T follicular helper cell (primary cell): ENCODE measurements around the gene LOXL3.

Source experiments
- DNase-seq: peaks from one replicate; pipeline ENCODE4 v3.0.0-alpha.2; 2020; ENCODE audit warnings: low read depth

LOXL3 gene

DNA sequence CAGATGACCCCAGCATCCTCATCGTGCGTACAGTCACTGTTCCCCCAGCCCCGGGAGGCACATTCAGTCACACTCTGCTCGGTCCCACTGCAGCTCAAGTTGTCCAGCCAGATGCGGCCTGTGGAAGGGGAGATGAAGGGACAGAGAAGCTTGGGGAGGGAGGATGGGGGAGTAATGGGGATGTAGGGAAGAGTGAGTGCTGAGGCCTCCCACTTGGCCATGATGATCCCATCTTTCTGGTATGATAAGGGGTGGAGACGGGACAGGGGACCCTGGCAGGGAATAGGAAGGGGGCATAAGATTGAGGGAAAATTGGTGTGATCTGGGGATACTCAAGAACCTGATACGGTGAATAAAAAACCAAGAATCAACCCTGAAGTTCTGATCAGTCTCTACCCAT is 3.5 kb downstream of the LOXL3 start:
- no peak for DNase-seq

DNA sequence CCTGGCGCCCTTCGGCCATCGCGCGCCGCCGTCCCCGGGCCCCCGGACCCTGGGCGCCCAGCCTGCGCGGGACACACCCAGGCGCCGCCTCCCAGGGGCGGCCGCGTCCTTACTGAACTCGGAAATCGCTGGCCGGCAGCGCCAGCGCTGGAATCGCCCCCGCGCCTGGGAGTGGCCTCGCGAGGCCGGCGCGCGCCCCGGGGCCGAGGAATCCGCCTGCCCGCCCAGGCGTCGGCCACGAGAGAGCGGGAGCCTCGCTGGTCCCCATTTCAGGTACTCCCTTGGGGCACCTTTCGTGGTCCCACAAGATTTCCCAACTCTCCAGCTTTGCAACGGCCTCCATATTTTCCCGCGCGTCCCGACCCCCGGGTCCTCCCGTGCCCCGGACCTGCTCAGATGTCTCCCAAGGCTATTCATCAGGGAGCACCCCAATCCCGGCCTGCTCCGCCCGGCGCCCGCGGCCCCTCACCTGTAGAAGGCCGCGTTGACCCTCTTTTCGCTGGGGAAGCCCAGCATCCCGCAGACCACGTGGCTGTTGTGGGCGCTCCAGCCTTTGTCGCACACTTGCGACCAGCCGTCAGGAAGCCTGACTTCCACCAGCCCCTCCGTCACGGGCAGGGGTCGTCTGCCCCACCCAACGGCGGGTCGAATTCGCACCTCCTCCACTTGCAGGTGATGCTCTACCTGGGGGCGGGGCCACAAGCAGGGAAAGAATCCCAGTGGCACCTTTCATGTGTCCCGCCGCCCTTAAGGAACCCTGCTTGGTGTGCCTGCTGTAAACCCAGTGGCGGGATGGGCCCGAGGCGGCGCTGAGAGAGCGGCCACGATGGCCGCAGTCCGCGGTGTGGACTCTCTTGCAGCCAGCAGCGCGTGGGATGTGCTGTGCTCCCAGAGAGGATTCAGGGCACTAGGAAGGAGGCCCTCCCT is 4.6 kb downstream of the LOXL3 start:
- DNase-seq: no peak

DNA sequence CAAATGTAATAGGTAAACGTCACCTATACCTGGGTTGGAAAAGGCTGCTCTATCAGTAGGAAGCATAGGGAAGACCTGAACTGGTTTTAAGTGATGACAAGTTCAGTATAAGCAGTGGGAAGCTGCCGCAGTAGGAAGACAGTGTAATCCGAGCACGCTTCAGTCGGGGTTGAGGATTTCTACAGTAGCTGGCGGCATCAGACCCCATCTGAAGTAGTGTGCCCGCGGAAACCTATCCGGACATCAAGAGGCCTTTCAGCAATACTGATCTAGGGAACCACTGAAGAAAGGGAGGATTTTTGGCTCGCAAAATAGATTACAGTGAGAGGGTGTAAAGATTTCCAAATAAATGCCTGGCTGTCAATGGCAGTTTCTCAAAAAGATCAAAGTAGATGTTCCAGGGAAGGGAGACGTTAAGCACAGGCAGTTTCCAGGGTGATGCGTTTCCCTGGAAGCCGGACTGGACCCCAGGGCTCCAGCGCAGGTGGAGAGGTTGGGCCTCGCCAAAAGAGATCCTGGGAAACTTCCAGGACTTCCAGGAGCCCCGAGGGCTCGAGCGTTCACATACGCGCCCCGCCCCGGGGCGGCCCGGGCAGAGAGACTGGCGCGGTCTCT is 5.3 kb downstream of the LOXL3 start:
- no peak for DNase-seq

DNA sequence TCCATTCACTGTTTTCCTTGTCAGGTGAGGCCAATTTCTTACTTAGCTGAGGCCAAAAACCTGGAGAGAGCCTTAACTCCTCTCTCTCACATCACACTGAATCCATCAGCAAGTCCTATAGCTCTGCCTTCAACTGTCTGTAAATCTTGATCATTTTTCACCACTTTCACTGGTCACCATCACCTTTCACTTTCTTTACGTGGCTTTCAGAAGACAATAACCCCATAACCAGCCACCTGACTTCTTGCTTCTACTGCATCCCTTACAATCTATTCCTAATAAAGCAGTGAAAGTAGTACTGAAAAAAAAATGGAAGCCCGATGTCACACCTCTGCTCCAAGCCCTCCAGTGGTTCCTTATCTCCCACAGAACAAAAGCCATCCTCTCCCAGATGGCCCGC is 7.7 kb downstream of the LOXL3 start:
- DNase-seq: no peak

DNA sequence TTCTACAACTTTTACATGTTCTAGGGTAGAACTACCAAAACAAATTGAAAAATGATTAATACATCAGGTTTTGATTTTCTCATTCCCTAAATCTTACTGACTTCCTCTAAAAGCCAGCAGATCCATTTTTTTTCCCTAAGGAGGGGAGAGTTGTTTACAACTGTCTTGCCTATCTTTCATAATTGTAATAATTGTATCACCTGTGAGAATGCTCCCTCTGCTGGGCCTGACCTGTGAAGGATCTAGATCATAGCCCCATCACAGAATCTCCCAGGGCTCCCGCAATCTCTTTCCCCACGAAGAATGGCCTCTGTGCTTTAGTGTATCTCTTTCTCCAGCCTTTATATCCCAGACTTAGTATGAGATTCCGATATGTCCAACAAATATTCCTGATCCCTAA is 9.1 kb downstream of the LOXL3 start:
- DNase-seq: no peak

DNA sequence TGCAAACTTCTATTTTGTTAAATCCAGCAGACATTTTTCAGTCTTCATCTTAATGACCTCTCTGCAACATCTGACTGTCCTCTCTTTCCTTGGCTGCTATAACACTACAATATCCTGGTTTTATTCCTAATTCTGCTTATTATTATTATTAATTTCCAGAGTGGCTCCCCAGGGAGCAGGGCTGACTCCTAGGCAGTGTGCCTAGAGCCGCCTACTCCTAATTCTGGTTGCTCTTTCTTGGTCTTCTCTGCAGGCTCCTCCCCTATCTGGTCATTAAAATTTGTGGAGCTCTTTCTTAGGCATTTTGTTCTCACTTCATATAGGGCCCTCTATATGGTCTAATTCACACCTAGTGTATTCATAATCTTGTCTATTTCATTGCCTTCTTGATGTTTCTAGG is 10.8 kb downstream of the LOXL3 start:
- DNase-seq: no peak

DNA sequence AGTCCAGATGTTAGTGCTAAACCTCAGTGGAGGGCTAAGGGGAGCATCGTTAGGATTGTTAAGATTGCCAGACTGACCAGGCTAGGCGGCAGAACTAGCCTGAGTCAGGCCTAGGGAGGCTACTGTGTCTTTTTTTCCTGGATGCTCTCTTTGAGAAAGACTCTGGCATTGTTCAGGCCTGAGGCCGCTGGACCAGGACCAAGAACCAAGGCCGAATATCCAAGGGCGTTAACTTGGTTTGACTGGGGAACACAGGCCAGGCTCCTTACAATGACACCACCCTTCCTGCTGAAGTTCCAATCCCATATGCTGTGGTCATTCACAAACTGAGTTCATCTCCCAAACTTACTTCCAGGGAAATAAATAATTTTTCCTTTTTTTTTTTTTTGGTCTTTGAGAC is 13.5 kb downstream of the LOXL3 start:
- no peak for DNase-seq

DNA sequence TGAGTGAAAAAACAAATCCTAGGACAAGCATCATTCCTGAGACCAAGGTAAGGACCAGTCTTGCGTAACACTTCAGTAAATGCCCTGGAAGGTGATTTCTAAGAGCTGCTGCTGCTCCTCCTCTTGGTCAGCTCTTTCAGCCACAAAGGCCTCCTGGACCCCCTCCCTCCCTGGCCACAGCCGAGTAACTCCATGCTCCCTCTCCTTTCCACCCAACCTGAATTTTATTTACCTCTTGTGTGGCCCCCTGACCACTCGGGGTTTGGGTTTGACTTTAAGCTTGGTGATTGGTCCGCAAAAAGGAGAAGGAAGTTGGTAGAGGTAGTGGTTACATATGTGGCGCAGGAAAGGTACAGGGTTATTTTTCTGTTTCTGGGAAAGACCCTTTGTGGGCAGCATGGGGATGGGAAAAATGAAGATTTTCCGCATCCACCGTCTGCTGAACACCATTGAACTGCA is 14.8 kb downstream of the LOXL3 start:
- DNase-seq: no peak

DNA sequence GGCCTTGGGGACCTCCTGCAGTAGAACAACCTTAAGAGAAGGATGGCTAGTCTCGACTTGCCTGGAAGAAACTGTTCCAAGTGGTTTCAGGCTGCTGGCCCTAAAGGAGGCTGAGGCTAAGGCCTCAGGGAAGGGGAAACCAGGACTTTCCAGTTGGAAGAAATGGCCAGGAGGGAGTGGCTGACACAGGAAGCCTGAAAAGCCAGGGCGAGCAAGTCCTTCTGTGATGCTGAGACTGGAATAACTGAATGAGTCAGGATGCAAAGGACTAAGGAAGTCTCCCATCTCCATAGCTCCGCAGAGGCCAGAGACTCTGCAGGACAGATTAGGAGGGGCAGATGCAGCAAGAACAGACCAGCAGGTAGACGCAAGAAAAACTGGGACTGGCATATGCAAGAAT is 16.6 kb downstream of the LOXL3 start:
- no peak for DNase-seq

DNA sequence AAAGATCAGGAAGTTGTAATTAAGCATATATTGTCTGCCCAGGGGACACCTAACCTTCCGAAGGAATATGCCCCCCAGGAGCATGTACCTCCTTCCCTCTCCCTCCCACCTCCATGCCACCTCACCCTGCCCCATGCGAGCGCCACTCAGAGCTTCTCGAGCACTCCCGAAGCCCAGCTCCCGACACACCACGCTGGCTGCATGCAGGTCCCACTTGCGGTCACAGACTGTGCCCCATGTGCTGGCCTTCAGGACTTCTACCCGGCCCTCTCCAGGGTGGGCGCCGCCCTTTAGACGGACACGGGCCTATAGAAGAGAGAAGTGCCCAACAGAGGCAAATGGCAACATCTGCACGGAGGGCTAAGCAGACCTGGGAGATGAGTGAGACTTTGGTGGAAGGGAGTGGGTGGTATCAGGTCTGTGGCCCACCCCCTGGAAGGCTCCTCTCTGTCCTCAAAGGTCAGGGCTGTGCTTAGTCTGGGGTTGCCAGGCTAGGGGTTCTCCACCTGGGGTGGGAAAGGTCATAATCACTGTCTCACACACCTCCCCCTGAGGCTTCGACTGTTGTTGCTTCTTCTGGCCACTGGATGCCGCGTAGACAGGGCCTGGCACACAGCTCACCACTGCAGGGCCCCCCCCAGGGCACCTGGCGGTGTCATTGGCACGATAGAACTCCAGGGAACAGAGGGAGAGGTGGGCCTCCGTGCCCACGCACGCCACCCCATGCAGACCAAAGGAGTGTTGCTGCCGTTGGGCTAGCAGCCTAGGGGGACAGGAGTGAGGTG is 17.4 kb downstream of the LOXL3 start:
- no peak for DNase-seq

DNA sequence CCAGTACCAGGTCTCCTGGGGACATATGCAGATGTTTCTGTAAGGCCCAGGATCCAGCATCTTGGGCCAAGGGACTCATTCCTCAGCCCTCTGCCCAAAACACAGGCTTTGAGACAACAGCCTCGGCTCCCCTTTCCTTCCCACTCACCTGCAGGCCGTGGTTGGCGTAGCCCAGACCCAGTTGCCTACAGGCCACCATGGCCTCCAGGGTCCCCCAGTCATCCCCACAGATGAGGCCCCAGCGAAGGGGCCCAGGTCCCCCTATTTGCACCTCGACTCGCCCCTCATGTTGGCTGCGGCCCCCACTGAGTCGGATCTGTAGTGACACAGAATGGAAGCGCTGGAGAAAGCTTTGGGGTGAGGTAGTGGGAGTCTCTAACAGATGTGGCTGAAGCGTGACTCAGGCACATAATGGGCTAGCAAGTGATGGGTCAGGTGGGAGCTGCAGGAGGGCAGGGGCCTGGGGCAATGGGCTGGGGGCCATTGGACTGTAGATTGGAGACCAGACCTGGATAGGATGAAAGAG is 18.2 kb downstream of the LOXL3 start:
- DNase-seq: no peak

DNA sequence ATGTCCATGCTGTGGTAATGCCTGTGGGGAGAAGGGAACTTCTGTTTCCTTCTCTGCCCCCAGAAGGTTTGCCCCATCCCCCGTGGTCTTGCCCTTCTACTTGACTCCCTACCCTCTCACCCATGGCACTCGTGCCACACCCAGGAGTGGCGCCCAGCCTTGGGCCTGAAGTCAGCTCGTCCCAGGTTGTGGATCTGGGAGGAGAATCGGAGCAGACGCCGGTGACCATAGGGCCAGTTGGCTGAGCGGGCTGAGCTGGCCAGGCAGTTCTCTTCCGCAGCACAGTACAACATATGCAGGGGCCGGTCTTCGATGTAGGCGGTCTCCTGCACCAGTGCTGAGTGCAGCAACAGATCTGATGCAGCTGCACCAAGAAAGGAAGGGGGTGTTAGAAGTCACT is 19.3 kb downstream of the LOXL3 start:
- DNase-seq: no peak

DNA sequence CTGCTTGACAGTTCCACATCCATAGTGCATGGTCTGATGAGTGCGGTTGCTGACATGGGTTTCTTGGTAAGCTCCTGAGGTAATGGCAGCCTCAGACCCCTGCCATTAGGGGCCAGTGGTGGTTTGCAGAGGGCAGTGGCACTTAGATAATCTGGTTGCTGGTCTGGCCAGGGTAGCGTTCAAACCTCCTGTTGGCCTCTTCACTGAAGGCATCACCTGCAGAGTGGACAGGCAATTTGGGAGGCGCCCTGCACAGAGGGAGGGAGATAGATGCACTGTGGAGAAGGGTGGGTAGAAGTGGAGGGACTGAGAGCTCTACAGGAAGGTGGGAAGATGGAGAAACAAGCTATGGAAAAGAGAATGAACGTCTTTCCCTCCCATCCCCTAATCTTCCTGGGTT is 20.3 kb downstream of the LOXL3 start:
- DNase-seq: no peak

DNA sequence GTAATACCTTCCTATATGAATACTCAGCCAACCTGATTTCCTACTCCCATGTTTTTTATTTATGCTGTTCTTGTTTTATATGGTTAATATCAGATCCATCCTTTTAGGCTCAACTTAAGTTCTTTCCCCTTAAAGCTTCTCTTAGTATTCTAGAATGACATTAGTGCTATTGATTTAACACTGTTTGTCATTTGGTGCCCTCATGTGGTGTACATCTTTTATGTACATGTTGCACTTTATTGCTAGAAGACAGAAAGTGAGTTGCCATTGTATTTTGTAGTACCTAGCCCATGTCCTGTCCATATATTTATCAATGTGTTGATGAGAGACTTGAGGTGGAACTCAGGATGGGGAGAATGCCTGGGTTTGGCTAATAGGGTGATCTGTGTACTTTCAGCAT is 21.5 kb downstream of the LOXL3 start:
- no peak for DNase-seq

DNA sequence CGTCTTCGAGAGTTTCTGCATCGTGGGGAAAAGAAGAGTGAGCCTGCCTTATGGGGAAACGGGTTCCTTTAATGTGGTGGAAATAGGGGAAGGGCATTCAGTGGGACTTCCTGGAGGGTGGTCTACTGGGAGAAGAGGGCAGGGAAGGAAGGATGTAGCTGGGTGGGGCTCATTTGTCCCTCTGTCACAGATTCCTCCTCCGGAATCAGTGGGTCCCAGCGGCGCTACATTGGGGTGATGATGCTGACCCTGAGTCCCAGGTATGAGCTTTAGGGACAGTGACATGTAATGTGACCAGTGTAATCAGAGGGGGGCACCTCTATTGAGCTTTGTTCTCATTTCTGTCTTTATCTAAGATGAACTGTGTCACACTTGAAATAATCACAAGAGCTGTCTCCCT is 22.1 kb downstream of the LOXL3 start:
- no peak for DNase-seq

DNA sequence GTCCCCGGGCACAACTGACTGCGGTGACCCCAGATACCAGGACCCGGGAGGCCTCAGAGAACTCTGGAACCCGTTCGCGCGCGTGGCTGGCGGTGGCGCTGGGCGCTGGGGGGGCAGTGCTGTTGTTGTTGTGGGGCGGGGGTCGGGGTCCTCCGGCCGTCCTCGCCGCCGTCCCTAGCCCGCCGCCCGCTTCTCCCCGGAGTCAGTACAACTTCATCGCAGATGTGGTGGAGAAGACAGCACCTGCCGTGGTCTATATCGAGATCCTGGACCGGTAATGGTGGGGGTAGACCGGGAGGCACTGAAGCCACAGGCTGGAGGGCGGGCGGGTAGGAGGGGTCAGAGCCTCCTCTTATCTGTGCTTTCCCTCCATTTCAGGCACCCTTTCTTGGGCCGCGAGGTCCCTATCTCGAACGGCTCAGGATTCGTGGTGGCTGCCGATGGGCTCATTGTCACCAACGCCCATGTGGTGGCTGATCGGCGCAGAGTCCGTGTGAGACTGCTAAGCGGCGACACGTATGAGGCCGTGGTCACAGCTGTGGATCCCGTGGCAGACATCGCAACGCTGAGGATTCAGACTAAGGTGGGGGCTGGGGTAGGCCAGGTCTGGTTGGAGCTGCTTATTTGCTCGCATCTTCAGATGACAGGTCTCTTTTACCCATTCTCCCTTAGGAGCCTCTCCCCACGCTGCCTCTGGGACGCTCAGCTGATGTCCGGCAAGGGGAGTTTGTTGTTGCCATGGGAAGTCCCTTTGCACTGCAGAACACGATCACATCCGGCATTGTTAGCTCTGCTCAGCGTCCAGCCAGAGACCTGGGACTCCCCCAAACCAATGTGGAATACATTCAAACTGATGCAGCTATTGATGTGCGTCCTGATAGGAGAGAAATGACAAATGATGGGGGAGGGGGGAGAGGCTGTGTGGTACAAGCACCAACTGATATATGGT is 23.2 kb downstream of the LOXL3 start:
- DNase-seq: no peak

DNA sequence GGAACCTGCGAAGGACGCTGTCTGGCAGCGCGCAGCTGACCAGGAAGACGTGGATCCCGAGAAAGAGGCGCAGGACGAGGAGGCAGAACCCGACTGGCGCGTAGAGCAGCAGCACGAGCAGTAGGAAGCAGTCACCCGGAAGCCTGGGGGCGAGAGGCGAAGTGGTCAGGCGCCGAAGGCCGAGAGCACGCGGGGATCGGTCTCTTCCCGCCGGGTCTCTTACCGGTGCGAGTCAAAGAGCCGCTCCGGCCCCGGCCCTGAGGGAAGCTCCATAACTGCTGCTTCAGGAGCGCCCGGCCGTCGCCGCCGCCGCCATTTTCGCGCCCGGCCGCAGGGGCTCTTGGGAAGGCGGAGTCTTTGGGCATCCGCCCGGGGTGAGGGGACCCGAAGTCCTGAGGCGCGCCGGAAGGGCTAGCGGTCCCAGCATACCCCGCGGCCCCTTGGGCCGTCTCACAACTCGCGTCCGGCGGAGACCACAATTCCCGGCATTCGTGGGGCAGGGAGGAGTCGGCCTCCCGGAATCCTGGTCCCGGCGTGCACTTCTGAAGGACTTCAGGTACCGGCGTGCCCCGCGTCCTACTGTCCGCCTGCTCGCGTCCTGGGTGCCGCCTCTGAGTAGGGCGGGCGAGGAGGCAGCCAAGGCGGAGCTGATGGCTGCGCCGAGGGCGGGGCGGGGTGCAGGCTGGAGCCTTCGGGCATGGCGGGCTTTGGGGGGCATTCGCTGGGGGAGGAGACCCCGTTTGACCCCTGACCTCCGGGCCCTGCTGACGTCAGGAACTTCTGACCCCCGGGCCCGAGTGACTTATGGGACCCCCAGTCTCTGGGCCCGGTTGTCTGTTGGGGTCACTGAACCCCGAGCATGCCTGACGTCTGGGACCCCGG is 24.1 kb downstream of the LOXL3 start, which contains the start of the genes AUP1 and HTRA2:
Gene AUP1, minus strand, starts transcription at position 350 of the 882 bp plus-strand sequence. Its CDS starts 77 bp downstream, at position 273.
Gene HTRA2, plus strand, starts transcription at position 577 of the 882 bp plus-strand sequence. Its CDS starts 74 bp downstream, at position 651.
- DNase-seq: peak; percentile 74

DNA sequence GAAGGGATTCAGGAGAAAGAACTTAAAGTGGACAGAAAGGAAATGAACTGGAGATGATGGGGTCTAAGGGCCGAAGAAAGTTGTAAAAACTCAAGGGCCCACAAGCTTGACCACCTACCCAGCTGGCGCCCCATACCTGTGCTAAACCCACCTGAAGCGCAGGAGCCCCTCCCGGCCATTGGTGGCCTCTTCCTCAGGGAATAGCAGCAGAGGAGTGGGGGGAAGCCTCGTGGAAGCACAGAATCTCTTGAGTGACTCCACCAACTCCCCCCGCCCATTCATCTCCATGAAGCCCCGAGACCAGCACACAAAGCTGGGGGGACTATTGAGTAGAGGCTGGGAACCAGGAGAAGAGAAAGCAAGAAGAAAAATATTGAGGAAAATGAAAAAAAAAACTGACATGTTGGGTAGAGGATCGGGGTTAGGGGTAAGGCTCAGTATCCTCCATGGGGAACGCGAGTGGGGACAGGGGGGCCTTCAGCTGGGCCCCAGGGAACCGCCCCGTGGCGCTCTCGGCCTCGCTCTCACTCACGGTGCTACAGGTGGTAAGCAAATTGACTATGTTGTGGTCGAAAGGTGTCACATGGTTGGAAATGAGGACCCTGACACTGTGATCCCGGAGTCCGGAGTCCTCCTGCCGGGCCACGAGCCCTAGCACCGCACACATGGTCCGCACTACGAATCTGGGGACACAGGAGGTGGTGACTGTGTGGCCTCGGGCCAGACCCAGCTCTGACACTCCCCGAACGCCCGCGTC is 25.0 kb downstream of the LOXL3 start:
- DNase-seq: no peak

DNA sequence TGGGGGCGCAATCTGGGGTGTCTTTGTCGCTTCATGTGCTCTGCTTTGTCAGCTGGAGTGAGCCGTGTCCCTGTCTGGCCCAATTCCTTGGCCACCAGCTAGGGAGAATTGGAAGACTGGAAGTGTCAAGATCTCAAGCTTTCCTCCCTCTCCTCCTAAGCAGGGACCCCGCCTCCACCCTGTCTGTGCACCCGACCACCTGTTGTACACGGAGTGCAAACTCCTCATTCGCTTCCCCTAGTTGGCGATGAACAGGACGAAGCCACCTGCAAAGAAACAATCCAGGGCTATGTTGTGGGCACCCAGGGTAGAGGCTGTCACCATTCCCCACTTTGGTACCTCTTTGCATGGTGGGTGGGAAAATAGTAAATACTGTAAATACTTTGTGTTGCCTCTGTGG is 26.0 kb downstream of the LOXL3 start:
- no peak for DNase-seq
